Body of pancreas (tissue), 4 donors: ENCODE results near the gene ABCC1. TPM values are rescaled to one million over a fixed set of nuclear protein-coding genes. Genes with fewer than 3 reads are reported as not detected.

ENCODE experiments used
- ATAC-seq: fragments of 150-250 bp; one replicate; pipeline ENCODE4 v1.9.1; 2016
- DNase-seq, 4 donors: peaks; one replicate each; pipeline ENCODE4 v3.0.0-alpha.2; 2019
- H3K27ac ChIP-seq, 4 donors: fragments of 200-600 bp; sonication (generic); 1 replicate in 3 of 4; 2 replicates in 1 of 4; pipeline versions ENCODE4 v1.5.1 to v1.6.1; 2016 to 2019; ENCODE audit warnings: mild to moderate bottlenecking in 1 of 4, mixed read lengths in 1 of 4, moderate library complexity in 1 of 4
- H3K27me3 ChIP-seq, 2 donors: fragments of 200-600 bp; sonication (generic); one replicate each; pipeline ENCODE4 v1.6.0; 2016; ENCODE audit warnings: mild to moderate bottlenecking in 1 of 2
- H3K36me3 ChIP-seq, 2 donors: fragments of 200-600 bp; sonication (generic); replicated peaks in 1 of 2; 2 replicates each; pipeline ENCODE4 v1.5.1; 2016; ENCODE audit warnings: low read depth in 2 of 2; ENCODE audit not compliant: insufficient read depth in 1 of 2
- H3K4me1 ChIP-seq: fragments of 200-600 bp; sonication (generic); one replicate; pipeline ENCODE4 v1.6.0; 2016
- H3K4me3 ChIP-seq, 2 donors: fragments of 200-600 bp; sonication (generic); 1 replicate in 1 of 2; 2 replicates in 1 of 2; pipeline ENCODE4 v1.5.1; 2016 to 2019
- H3K9me3 ChIP-seq, 3 donors: fragments of 200-600 bp; sonication (generic); 1 replicate in 2 of 3; 2 replicates in 1 of 3; pipeline ENCODE4 v1.5.1; 2016
- POLR2A ChIP-seq, 3 donors: fragments of 450-650 bp; IDR thresholded peaks; one replicate each; pipeline ENCODE4 v1.6.1; 2016; ENCODE audit warnings: antibody characterized with exemption in 3 of 3, mild to moderate bottlenecking in 2 of 3
- WGBS, 2 donors: methylation state at CpG; one replicate each; pipeline ENCODE4 v1.1.5; 2017; 5-methylcytosine and 5-hydroxymethylcytosine counted together
- intact Hi-C: fragments of 100-400 bp; cut with DNase I; formaldehyde crosslinking; loops from one replicate; pipeline ENCODE4 v1.15.1; 2023
- total RNA-seq, 2 donors: library from RNA; depleted of rRNA; stranded (reverse); fragments of >200 nt; gene quantifications; one replicate each; pipeline ENCODE4 v1.1.0, GENCODE V29; 2016
- TF ChIP-seq, protein P1 (sequence below), 7 experiments: fragments of 450-650 bp in 4 of 7; fragments of 200-600 bp in 3 of 7; sonication (generic) in 3 of 7; IDR thresholded peaks; one replicate each; pipeline ENCODE4 v1.5.1; 2016 to 2019; ENCODE audit warnings: antibody characterized with exemption in 7 of 7

The ABCC1 gene
- total RNA-seq, 2 donors from 2014 or later = 12.7 to 23.1 TPM

- Histone ChIP-seq H3K4me1 (peaks cover 8% of the 10 kb centered on the region), H3K9me3 (no peaks in the 10 kb centered on the region), H3K36me3 (peaks cover 0 to 12% of the 10 kb centered on the region in 2 donors), H3K27me3 (no peaks in the 10 kb centered on the region), H3K27ac (no peak overlapping the region), H3K4me3 (no peak overlapping the region)
- DNase-seq = no peak
- 97 to 98% methylated on average over 6 of the region's 6 CpGs for WGBS, 2 donors
- no peak for TF ChIP-seq POLR2A (IDR thresholded peaks at IDR 0.05)
- TF ChIP-seq, protein P1, sequence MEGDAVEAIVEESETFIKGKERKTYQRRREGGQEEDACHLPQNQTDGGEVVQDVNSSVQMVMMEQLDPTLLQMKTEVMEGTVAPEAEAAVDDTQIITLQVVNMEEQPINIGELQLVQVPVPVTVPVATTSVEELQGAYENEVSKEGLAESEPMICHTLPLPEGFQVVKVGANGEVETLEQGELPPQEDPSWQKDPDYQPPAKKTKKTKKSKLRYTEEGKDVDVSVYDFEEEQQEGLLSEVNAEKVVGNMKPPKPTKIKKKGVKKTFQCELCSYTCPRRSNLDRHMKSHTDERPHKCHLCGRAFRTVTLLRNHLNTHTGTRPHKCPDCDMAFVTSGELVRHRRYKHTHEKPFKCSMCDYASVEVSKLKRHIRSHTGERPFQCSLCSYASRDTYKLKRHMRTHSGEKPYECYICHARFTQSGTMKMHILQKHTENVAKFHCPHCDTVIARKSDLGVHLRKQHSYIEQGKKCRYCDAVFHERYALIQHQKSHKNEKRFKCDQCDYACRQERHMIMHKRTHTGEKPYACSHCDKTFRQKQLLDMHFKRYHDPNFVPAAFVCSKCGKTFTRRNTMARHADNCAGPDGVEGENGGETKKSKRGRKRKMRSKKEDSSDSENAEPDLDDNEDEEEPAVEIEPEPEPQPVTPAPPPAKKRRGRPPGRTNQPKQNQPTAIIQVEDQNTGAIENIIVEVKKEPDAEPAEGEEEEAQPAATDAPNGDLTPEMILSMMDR (IDR thresholded peaks at IDR 0.05) = no peak
- intact Hi-C loops = no loop called here
- ATAC-seq = no peak
Measured at GRCh38 chr16:16136588-16136987, 187.2 kb downstream of the ABCC1 start.

GRCh38 chr16:16137110-16137509 lies 187.7 kb downstream of the ABCC1 start:
- no peak for DNase-seq
- intact Hi-C loops = no loop called here

DNA sequence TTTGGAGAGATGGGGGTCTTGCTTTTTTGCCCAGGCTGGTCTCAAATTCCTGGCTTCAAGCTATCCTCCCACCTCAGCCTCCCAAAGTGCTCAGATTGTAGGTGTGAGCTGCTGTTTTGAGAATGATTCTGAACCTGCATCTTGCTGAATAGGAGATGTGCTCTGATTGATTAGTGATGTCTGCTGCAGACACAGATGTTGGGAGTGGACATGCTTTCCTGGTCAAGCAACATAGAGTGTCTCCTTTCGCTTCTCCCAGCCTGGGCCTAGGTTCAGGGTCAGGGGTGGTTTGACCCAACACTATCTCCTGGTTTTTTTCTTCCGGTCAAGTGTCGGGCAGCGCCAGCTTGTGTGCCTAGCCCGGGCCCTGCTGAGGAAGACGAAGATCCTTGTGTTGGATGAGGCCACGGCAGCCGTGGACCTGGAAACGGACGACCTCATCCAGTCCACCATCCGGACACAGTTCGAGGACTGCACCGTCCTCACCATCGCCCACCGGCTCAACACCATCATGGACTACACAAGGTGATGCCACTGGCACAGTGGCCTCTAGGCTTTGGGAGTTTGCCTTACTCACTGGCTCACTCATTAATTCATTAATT lies 188.7 kb downstream of the ABCC1 start:
- no peaks in the 10 kb centered on the region for H3K9me3 ChIP-seq
- H3K27me3 ChIP-seq = no peaks in the 10 kb centered on the region
- DNase-seq (no peak), ATAC-seq (no peak)
- WGBS, 2 donors = 97% methylated on average over 15 of the region's 15 CpGs
- H3K4me3 ChIP-seq = no peak overlapping the region
- intact Hi-C loops = no loop called here
- TF ChIP-seq, protein P1 (IDR thresholded peaks at IDR 0.05) = no peak
- no peak for TF ChIP-seq POLR2A (IDR thresholded peaks at IDR 0.05)
- peaks cover 0 to 10% of the 10 kb centered on the region in 2 donors for H3K36me3 ChIP-seq
- H3K27ac ChIP-seq = no peak overlapping the region
- peaks cover 18% of the 10 kb centered on the region for H3K4me1 ChIP-seq

More at GRCh38 chr16:16137110-16137509, 187.7 kb downstream of the ABCC1 start:
- Histone ChIP-seq H3K27me3 (no peaks in the 10 kb centered on the region), H3K4me3 (no peak overlapping the region), H3K27ac (no peak overlapping the region), H3K4me1 (peaks cover 13% of the 10 kb centered on the region), H3K36me3 (peaks cover 0 to 10% of the 10 kb centered on the region in 2 donors), H3K9me3 (no peaks in the 10 kb centered on the region)
- no peak for ATAC-seq
- TF ChIP-seq, protein P1 (IDR thresholded peaks at IDR 0.05) = no peak
- TF ChIP-seq POLR2A (IDR thresholded peaks at IDR 0.05) = no peak
- 74 to 83% methylated on average over 5 to 8 of the region's 8 CpGs for WGBS, 2 donors

- H3K4me3 ChIP-seq = no peak overlapping the region
- DNase-seq (no peak), ATAC-seq (no peak)
- intact Hi-C loops = no loop called here
- H3K27ac ChIP-seq = no peak overlapping the region
- 95 to 97% methylated on average over 10 of the region's 10 CpGs for WGBS, 2 donors
- H3K4me1 ChIP-seq = peaks cover 18% of the 10 kb centered on the region
- no peak for TF ChIP-seq POLR2A (IDR thresholded peaks at IDR 0.05)
- no peaks in the 10 kb centered on the region for H3K27me3 ChIP-seq
- peaks cover 0 to 10% of the 10 kb centered on the region in 2 donors for H3K36me3 ChIP-seq
- no peaks in the 10 kb centered on the region for H3K9me3 ChIP-seq
Measured at GRCh38 chr16:16139061-16139460, 189.6 kb downstream of the ABCC1 start.

DNA sequence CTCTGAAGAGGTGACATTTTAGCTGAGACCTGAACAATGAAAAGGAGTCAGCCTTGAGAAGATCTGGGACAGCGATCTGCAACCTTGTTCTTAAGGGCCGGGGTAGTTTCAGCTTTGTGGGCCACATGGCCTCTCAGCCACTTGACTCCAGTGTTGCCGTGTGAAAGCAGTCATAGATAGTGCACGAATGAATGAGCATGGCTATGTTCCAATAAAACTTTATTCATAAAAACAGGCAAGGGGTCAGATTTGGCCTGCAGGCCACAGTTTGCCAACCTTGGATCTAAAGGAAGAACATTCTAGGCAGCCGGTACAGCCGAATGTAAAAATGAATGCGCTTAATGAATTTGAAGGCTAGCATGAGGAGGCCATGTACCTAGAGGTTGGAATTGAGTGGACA lies 190.4 kb downstream of the ABCC1 start:
- H3K27ac ChIP-seq = no peak overlapping the region
- intact Hi-C loops = no loop called here
- TF ChIP-seq, protein P1 (IDR thresholded peaks at IDR 0.05) = no peak
- TF ChIP-seq POLR2A (IDR thresholded peaks at IDR 0.05) = no peak

More for the DNA sequence above, 190.4 kb downstream of the ABCC1 start:
- Histone ChIP-seq H3K36me3 (peaks cover 0 to 10% of the 10 kb centered on the region in 2 donors), H3K9me3 (no peaks in the 10 kb centered on the region), H3K4me1 (peaks cover 18% of the 10 kb centered on the region), H3K4me3 (no peak overlapping the region), H3K27me3 (no peaks in the 10 kb centered on the region)
- ATAC-seq = no peak
- no peak for DNase-seq
- WGBS, 2 donors = 92 to 97% methylated on average over 6 to 7 of the region's 7 CpGs
